PC-3 (cell line): ENCODE measurements around the gene DHRS3.

Source experiments
- EZH2 ChIP-seq: fragments of 300-600 bp; sonication (generic); IDR thresholded peaks from one replicate; pipeline ENCODE4 v1.6.1; 2017; ENCODE audit warnings: antibody characterized with exemption, mild to moderate bottlenecking, low read length; ENCODE audit not compliant: unreplicated experiment
- EZH2phosphoT487 ChIP-seq: fragments of 300-600 bp; sonication (generic); IDR thresholded peaks from 2 replicates; pipeline ENCODE4 v1.6.1; 2018; ENCODE audit warnings: mild to moderate bottlenecking, antibody characterized with exemption, low read length, borderline replicate concordance
- TF ChIP-seq, protein P1 (sequence below): fragments of 300-600 bp; sonication (generic); conservative IDR thresholded peaks from 2 replicates; pipeline ENCODE4 v1.5.1; 2017; ENCODE audit warnings: antibody characterized with exemption, low read depth, mild to moderate bottlenecking, low read length

GRCh38 chr1:12544357-12544756 is 73.7 kb downstream of the DHRS3 start:
- TF ChIP-seq, protein P1, sequence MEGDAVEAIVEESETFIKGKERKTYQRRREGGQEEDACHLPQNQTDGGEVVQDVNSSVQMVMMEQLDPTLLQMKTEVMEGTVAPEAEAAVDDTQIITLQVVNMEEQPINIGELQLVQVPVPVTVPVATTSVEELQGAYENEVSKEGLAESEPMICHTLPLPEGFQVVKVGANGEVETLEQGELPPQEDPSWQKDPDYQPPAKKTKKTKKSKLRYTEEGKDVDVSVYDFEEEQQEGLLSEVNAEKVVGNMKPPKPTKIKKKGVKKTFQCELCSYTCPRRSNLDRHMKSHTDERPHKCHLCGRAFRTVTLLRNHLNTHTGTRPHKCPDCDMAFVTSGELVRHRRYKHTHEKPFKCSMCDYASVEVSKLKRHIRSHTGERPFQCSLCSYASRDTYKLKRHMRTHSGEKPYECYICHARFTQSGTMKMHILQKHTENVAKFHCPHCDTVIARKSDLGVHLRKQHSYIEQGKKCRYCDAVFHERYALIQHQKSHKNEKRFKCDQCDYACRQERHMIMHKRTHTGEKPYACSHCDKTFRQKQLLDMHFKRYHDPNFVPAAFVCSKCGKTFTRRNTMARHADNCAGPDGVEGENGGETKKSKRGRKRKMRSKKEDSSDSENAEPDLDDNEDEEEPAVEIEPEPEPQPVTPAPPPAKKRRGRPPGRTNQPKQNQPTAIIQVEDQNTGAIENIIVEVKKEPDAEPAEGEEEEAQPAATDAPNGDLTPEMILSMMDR: no peak
- TF ChIP-seq EZH2 (no peak), EZH2phosphoT487 (no peak)
